K562 (cell line): Measurements from ENCODE around the gene TMEM218. TPM values are rescaled to one million over a fixed set of nuclear protein-coding genes. Genes with fewer than 3 reads are reported as not detected.

ENCODE experiments used
- ATAC-seq: fragments of 200-7000 bp; cut with Tn5 transposase; 3 replicates; pipeline ENCODE4 v1.9.1; 2020; ENCODE audit warnings: moderate library complexity
- BruUV-seq: library from RNA; stranded (reverse); fragments of 400-500 nt; replicated peaks from 2 replicates; lab custom pipeline; 2021; lab: Mats Ljungman, UMichigan
- CTCF ChIA-PET: fragments of 300-600 bp; formaldehyde crosslinking; extraction: SDS; loops from one replicate; lab custom pipeline; 2021; ENCODE audit warnings: low intra/inter-chr PET ratio; lab: Yijun Ruan, JAX
- POLR2A ChIA-PET: fragments of 300-600, 350-650 bp; sonication (Branson Sonifier 250); formaldehyde crosslinking; extraction: SDS; loops from one replicate; lab custom pipeline; 2021; ENCODE audit warnings: antibody characterized with exemption, inconsistent platforms; lab: Yijun Ruan, JAX
- DNase-seq, 4 experiments: peaks; one replicate each; pipeline versions ENCODE4 v3.0.0 to v3.0.0-alpha.2; 2011 to 2018; ENCODE audit warnings: low spot score in 3 of 4, mixed read lengths in 3 of 4; ENCODE audit errors: extremely low read depth in 1 of 4
- FAIRE-seq: peaks from 2 replicates; lab custom pipeline; 2011; peaks lifted over from hg19 to GRCh38; lab: Jason Lieb, UNC
- H2AFZ ChIP-seq: 2 replicates; pipeline ENCODE4 v1.6.0; 2011; ENCODE audit warnings: low read depth, low read length, control low read depth, inconsistent platforms
- H3K27ac ChIP-seq: fragments of 200-600 bp; 3 replicates; pipeline ENCODE4 v1.8.0; 2011; ENCODE audit warnings: low read depth, mild to moderate bottlenecking, control low read depth, inconsistent platforms, low read length, moderate library complexity, mixed read lengths; ENCODE audit errors: extremely low read depth
- H3K27me3 ChIP-seq, 2 experiments: fragments of 300-600 bp in 1 of 2; 2 replicates in 1 of 2; 3 replicates in 1 of 2; pipeline versions ENCODE4 v1.6.0 to v1.8.0; 2011; ENCODE audit warnings: inconsistent platforms in 2 of 2, low read length in 2 of 2, mild to moderate bottlenecking in 1 of 2, mixed read lengths in 1 of 2, moderate library complexity in 1 of 2; ENCODE audit not compliant: control insufficient read depth in 2 of 2, insufficient read depth in 2 of 2
- H3K36me3 ChIP-seq: fragments of 300-600 bp; 3 replicates; pipeline ENCODE4 v1.8.0; 2011; ENCODE audit warnings: mild to moderate bottlenecking, low read length, inconsistent platforms; ENCODE audit not compliant: control insufficient read depth, insufficient read depth
- H3K4me1 ChIP-seq, 2 experiments: fragments of 200-600 bp in 1 of 2; replicated peaks in 1 of 2; 2 replicates in 1 of 2; 3 replicates in 1 of 2; pipeline versions ENCODE4 v1.5.1 to v1.8.0; 2011; ENCODE audit warnings: inconsistent platforms in 2 of 2, low read length in 2 of 2, mild to moderate bottlenecking in 1 of 2, mixed read lengths in 1 of 2, moderate library complexity in 1 of 2; ENCODE audit not compliant: control insufficient read depth in 2 of 2, insufficient read depth in 2 of 2
- H3K4me2 ChIP-seq: 2 replicates; pipeline ENCODE4 v1.6.1; 2011; ENCODE audit warnings: low read length, control low read depth, inconsistent platforms, mixed read lengths; ENCODE audit not compliant: insufficient read depth
- H3K4me3 ChIP-seq: fragments of 200-600 bp; sonication (generic), shearing (Covaris generic); 2 replicates; pipeline ENCODE4 v1.5.1; 2016; ENCODE audit warnings: control low read depth, inconsistent platforms
- H3K79me2 ChIP-seq: fragments of 200-600 bp; 3 replicates; pipeline ENCODE4 v1.8.0; 2011; ENCODE audit warnings: low read length, inconsistent platforms; ENCODE audit not compliant: control insufficient read depth, insufficient read depth
- H3K9ac ChIP-seq, 2 experiments: 2 replicates each; pipeline versions ENCODE4 v1.6.0 to v1.6.1; 2011; ENCODE audit warnings: low read depth in 2 of 2, low read length in 2 of 2, control low read depth in 1 of 2, inconsistent platforms in 1 of 2, mild to moderate bottlenecking in 1 of 2, mixed read lengths in 1 of 2; ENCODE audit not compliant: insufficient read depth in 1 of 2
- H3K9me1 ChIP-seq: one replicate; pipeline ENCODE4 v1.6.0; 2011; ENCODE audit warnings: inconsistent platforms, mild to moderate bottlenecking, low read length, moderate library complexity; ENCODE audit not compliant: control insufficient read depth, insufficient read depth
- H3K9me3 ChIP-seq: replicated peaks from 2 replicates; pipeline ENCODE4 v1.5.1; 2011; ENCODE audit warnings: low read depth, low read length, inconsistent platforms; ENCODE audit not compliant: control insufficient read depth, insufficient read depth
- H4K20me1 ChIP-seq: replicated peaks from 2 replicates; pipeline ENCODE4 v1.6.1; 2011; ENCODE audit warnings: low read length, inconsistent platforms, mixed read lengths; ENCODE audit not compliant: control insufficient read depth, insufficient read depth
- CHCHD3 ChIP-seq: fragments of 250-450 bp; sonication (Bioruptor Pico); IDR thresholded peaks from 2 replicates; pipeline ENCODE4 v2.1.2; 2022; ENCODE audit warnings: mild to moderate bottlenecking
- PBX2 ChIP-seq, 2 experiments: IDR thresholded peaks in 1 of 2; conservative IDR thresholded peaks in 1 of 2; 2 replicates each; pipeline ENCODE4 v1.6.1; 2016; ENCODE audit warnings: low read depth in 2 of 2, mild to moderate bottlenecking in 1 of 2, missing compliant biosample characterization in 1 of 2, missing genetic modification characterization in 1 of 2, moderate library complexity in 1 of 2
- PKNOX1 ChIP-seq: fragments of 450-650 bp; IDR thresholded peaks from 2 replicates; pipeline ENCODE4 v1.6.1; 2016
- SPI1 ChIP-seq: IDR thresholded peaks from 2 replicates; pipeline ENCODE4 v1.6.1; 2011; ENCODE audit warnings: low read depth, low read length, control low read depth, borderline replicate concordance
- TCF15 ChIP-seq: fragments of 250-450 bp; sonication (Bioruptor Pico); IDR thresholded peaks from 2 replicates; pipeline ENCODE4 v1.8.0; 2022; ENCODE audit warnings: moderate library complexity, mild to moderate bottlenecking, inconsistent platforms
- ZNF696 ChIP-seq: fragments of 250-450 bp; sonication (Bioruptor Pico); conservative IDR thresholded peaks from 2 replicates; pipeline ENCODE4 v1.4.0; 2020; ENCODE audit warnings: mild to moderate bottlenecking, moderate library complexity
- WGBS: fragments of 100-300 bp; shearing (Covaris generic); methylation state at CpG from one replicate; pipeline ENCODE4 v1.1.6; 2016; ENCODE audit warnings: low coverage, mixed read lengths; ENCODE audit not compliant: insufficient coverage; ENCODE audit errors: missing lambda C conversion rate; 5-methylcytosine and 5-hydroxymethylcytosine counted together
- in situ Hi-C: fragments of 300-500 bp; cut with MboI; formaldehyde crosslinking; loops from 4 replicates; pipeline ENCODE4 v1.15.0; 2018; ENCODE audit warnings: inconsistent platforms, mixed read lengths
- intact Hi-C: fragments of 100-400 bp; cut with micrococcal nuclease; formaldehyde crosslinking; loops from 2 replicates; pipeline ENCODE4 v1.14.2; 2022
- polyA plus RNA-seq, 8 experiments: library from polyadenylated mRNA; depleted of rRNA in 4 of 8; stranded (reverse) in 5 of 8; unstranded in 3 of 8; fragments of >200 nt; fragmentation: Nextera tagmentation in 2 of 8; fragmentation: Illumina TruSeq in 1 of 8; extraction: Ambion mirVana in 2 of 8; extraction: Trizol in 1 of 8; gene quantifications; 2 replicates each; pipeline versions ENCODE4 v1.2.1 to v1.2.3, GENCODE V29; 2011 to 2014; ENCODE audit warnings: inconsistent platforms in 1 of 8, missing spikeins in 1 of 8
- total RNA-seq, 7 experiments: library from RNA; depleted of rRNA in 6 of 7; stranded (reverse); fragments of >200 nt in 6 of 7; fragmentation: Illumina TruSeq in 2 of 7; extraction: Trizol in 2 of 7; gene quantifications; 2 replicates each; pipeline versions ENCODE4 v1.2.1 to v1.2.3, GENCODE V29; 2011 to 2021; ENCODE audit warnings: low replicate concordance in 1 of 7

The TMEM218 gene
- total and polyA plus RNA-seq, 9 of the 15 experiments (the other 6 are each of a cell fraction or from before 2014, with no cell fraction given) = 13.4 to 32.2 (median 25.4) TPM

GRCh38 chr11:125124618-125124992 lies 13.2 kb upstream of the TMEM218 start:
- ChIA-PET CTCF (interaction anchor here (1.0 kb wide), 1 partner anchor 33 kb away, joined by 3 read pairs; no protein-coding TSS in a partner anchor), POLR2A (interaction anchor here (1.4 kb wide), 1 partner anchor 12 kb away, joined by 4 read pairs; no protein-coding TSS in a partner anchor)
- BruUV-seq = no TSS peak
- Histone ChIP-seq H3K27ac (no peak overlapping the region), H3K4me2 (no peak overlapping the region), H3K79me2 (no peaks in the 10 kb centered on the region), H4K20me1 (no peaks in the 10 kb centered on the region), H3K9me3 (no peaks in the 10 kb centered on the region)
- in situ Hi-C loops = no loop called here
- WGBS = 0% methylated on average over 1 of the region's 4 CpGs
- intact Hi-C loops = no loop called here
- no peak for DNase-seq
- peak; percentile 2; the same call in 1 of the 2 replicates for TF ChIP-seq SPI1
- no peak for TF ChIP-seq CHCHD3 (CRISPR knock-in tag)
- TF ChIP-seq, all 486 proteins: peak for 1
- H3K4me3 ChIP-seq = no peak overlapping the region
- no peak overlapping the region for H3K9ac ChIP-seq
- no peaks in the 10 kb centered on the region for H3K9me1 ChIP-seq
- peaks cover 13 to 15% of the 10 kb centered on the region in 2 experiments; a peak in 4 of 5 replicates for H3K27me3 ChIP-seq
- H3K36me3 ChIP-seq = no peaks in the 10 kb centered on the region
- H3K4me1 ChIP-seq = no peaks in the 10 kb centered on the region
- no peak for ATAC-seq
- no peak for FAIRE-seq
- H2AFZ ChIP-seq = peak overlapping the region; percentile 85; the same call in 1 of the 2 replicates

GRCh38 chr11:125123947-125124617 lies 12.7 kb upstream of the TMEM218 start:
- Histone ChIP-seq H3K36me3 (no peaks in the 10 kb centered on the region), H3K27ac (no peak overlapping the region), H3K4me1 (no peaks in the 10 kb centered on the region), H3K4me3 (no peak overlapping the region), H4K20me1 (no peaks in the 10 kb centered on the region), H3K79me2 (no peaks in the 10 kb centered on the region), H2AFZ (peak overlapping the region; percentile 85), H3K27me3 (peaks cover 10 to 13% of the 10 kb centered on the region in 2 experiments; a peak in 4 of 5 replicates), H3K9ac (no peak overlapping the region), H3K9me3 (no peaks in the 10 kb centered on the region), H3K4me2 (peak overlapping the region; percentile 42), H3K9me1 (no peaks in the 10 kb centered on the region)
- FAIRE-seq (peak; percentile 92), ATAC-seq (peak; percentile 99), DNase-seq (peak; percentile 49 to 73 (median 60))
- 27% methylated on average over 10 of the region's 10 CpGs for WGBS
- in situ Hi-C loops (no loop called here), intact Hi-C loops (no loop called here)
- ChIA-PET CTCF (interaction anchor here (1.0 kb wide), 1 partner anchor 33 kb away, joined by 3 read pairs; no protein-coding TSS in a partner anchor), POLR2A (interaction anchor here (1.4 kb wide), 1 partner anchor 12 kb away, joined by 4 read pairs; no protein-coding TSS in a partner anchor)
- BruUV-seq = no TSS peak
- TF ChIP-seq PKNOX1 = peak; percentile 98
- no peak for TF ChIP-seq TCF15 (CRISPR knock-in tag)
- no peak for TF ChIP-seq ZNF696 (CRISPR knock-in tag)
- TF ChIP-seq PBX2 (CRISPR knock-in tag; IDR thresholded peaks at IDR 0.05; ENCODE audit: low read depth) = no peak
- peak; percentile 97 for TF ChIP-seq PBX2 (tag; conservative IDR thresholded peaks at IDR 0.05; ENCODE audit: low read depth)
